ENCODE measurements around the gene ZNF516. TPM values are rescaled to one million over a fixed set of nuclear protein-coding genes. Genes with fewer than 3 reads are reported as not detected.

The ZNF516 gene
- total RNA-seq, 1 donor: 27.7 TPM

GRCh38 chr18:76425146-76426131, 69.6 kb downstream of the ZNF516 start:
- Histone ChIP-seq H3K4me1 (ENCODE audit: insufficient read depth, low read length) (peaks cover 3% of the 10 kb centered on the region), H3K9me3 (ENCODE audit: low read depth, low read length) (no peaks in the 10 kb centered on the region), H3K4me3 (ENCODE audit: low read length) (no peak overlapping the region), H3K27me3 (ENCODE audit: insufficient read depth, low read length) (no peaks in the 10 kb centered on the region)

- Histone ChIP-seq H3K4me3 (ENCODE audit: low read length) (no peak overlapping the region), H3K27me3 (ENCODE audit: insufficient read depth, low read length) (no peaks in the 10 kb centered on the region), H3K9me3 (ENCODE audit: low read depth, low read length) (no peaks in the 10 kb centered on the region), H3K4me1 (ENCODE audit: insufficient read depth, low read length) (peaks cover 3% of the 10 kb centered on the region)
These were observed 72.2 kb downstream of the ZNF516 start for GRCh38 chr18:76422838-76423237.

- no peak overlapping the region for H3K4me3 ChIP-seq (ENCODE audit: low read length)
These were observed 72.9 kb downstream of the ZNF516 start for GRCh38 chr18:76422121-76422520.

GRCh38 chr18:76421685-76422078, 73.4 kb downstream of the ZNF516 start:
- H3K9me3 ChIP-seq (ENCODE audit: low read depth, low read length): no peaks in the 10 kb centered on the region
- no peaks in the 10 kb centered on the region for H3K27me3 ChIP-seq (ENCODE audit: insufficient read depth, low read length)
- H3K4me3 ChIP-seq (ENCODE audit: low read length): no peak overlapping the region
- peaks cover 6% of the 10 kb centered on the region for H3K4me1 ChIP-seq (ENCODE audit: insufficient read depth, low read length)

More at GRCh38 chr18:76422121-76422520, 72.9 kb downstream of the ZNF516 start:
- no peaks in the 10 kb centered on the region for H3K27me3 ChIP-seq (ENCODE audit: insufficient read depth, low read length)
- peaks cover 5% of the 10 kb centered on the region for H3K4me1 ChIP-seq (ENCODE audit: insufficient read depth, low read length)
- no peaks in the 10 kb centered on the region for H3K9me3 ChIP-seq (ENCODE audit: low read depth, low read length)

- Histone ChIP-seq H3K4me3 (ENCODE audit: low read length) (no peak overlapping the region), H3K4me1 (ENCODE audit: insufficient read depth, low read length) (peaks cover 5% of the 10 kb centered on the region), H3K9me3 (ENCODE audit: low read depth, low read length) (no peaks in the 10 kb centered on the region), H3K27me3 (ENCODE audit: insufficient read depth, low read length) (no peaks in the 10 kb centered on the region)
These were observed 74.0 kb downstream of the ZNF516 start for GRCh38 chr18:76420898-76421684.

GRCh38 chr18:76419811-76420210, 75.2 kb downstream of the ZNF516 start:
- H3K9me3 ChIP-seq (ENCODE audit: low read depth, low read length): no peaks in the 10 kb centered on the region
- H3K4me3 ChIP-seq (ENCODE audit: low read length): no peak overlapping the region
- peaks cover 11% of the 10 kb centered on the region for H3K4me1 ChIP-seq (ENCODE audit: insufficient read depth, low read length)
- no peaks in the 10 kb centered on the region for H3K27me3 ChIP-seq (ENCODE audit: insufficient read depth, low read length)

- no peaks in the 10 kb centered on the region for H3K27me3 ChIP-seq (ENCODE audit: insufficient read depth, low read length)
- H3K9me3 ChIP-seq (ENCODE audit: low read depth, low read length): no peaks in the 10 kb centered on the region
- no peak overlapping the region for H3K4me3 ChIP-seq (ENCODE audit: low read length)
- H3K4me1 ChIP-seq (ENCODE audit: insufficient read depth, low read length): peaks cover 27% of the 10 kb centered on the region
These were observed 78.1 kb downstream of the ZNF516 start for GRCh38 chr18:76416911-76417310.

GRCh38 chr18:76414936-76415621, 80.0 kb downstream of the ZNF516 start:
- H3K9me3 ChIP-seq (ENCODE audit: low read depth, low read length): no peaks in the 10 kb centered on the region
- H3K4me1 ChIP-seq (ENCODE audit: insufficient read depth, low read length): peaks cover 45% of the 10 kb centered on the region
- H3K4me3 ChIP-seq (ENCODE audit: low read length): no peak overlapping the region
- H3K27me3 ChIP-seq (ENCODE audit: insufficient read depth, low read length): no peaks in the 10 kb centered on the region

GRCh38 chr18:76412818-76413565, 82.0 kb downstream of the ZNF516 start:
- no peak overlapping the region for H3K4me3 ChIP-seq (ENCODE audit: low read length)
- H3K9me3 ChIP-seq (ENCODE audit: low read depth, low read length): no peaks in the 10 kb centered on the region
- H3K27me3 ChIP-seq (ENCODE audit: insufficient read depth, low read length): no peaks in the 10 kb centered on the region
- peaks cover 53% of the 10 kb centered on the region for H3K4me1 ChIP-seq (ENCODE audit: insufficient read depth, low read length)

- peaks cover 53% of the 10 kb centered on the region for H3K4me1 ChIP-seq (ENCODE audit: insufficient read depth, low read length)
- no peaks in the 10 kb centered on the region for H3K9me3 ChIP-seq (ENCODE audit: low read depth, low read length)
- H3K4me3 ChIP-seq (ENCODE audit: low read length): no peak overlapping the region
- no peaks in the 10 kb centered on the region for H3K27me3 ChIP-seq (ENCODE audit: insufficient read depth, low read length)
These were observed 82.8 kb downstream of the ZNF516 start for GRCh38 chr18:76412010-76412817.

- H3K4me3 ChIP-seq (ENCODE audit: low read length): no peak overlapping the region
- H3K4me1 ChIP-seq (ENCODE audit: insufficient read depth, low read length): peaks cover 53% of the 10 kb centered on the region
- no peaks in the 10 kb centered on the region for H3K27me3 ChIP-seq (ENCODE audit: insufficient read depth, low read length)
- no peaks in the 10 kb centered on the region for H3K9me3 ChIP-seq (ENCODE audit: low read depth, low read length)
These were observed 84.2 kb downstream of the ZNF516 start for GRCh38 chr18:76410660-76411417.

- no peak overlapping the region for H3K4me3 ChIP-seq (ENCODE audit: low read length)
- H3K4me1 ChIP-seq (ENCODE audit: insufficient read depth, low read length): peaks cover 47% of the 10 kb centered on the region
- no peaks in the 10 kb centered on the region for H3K9me3 ChIP-seq (ENCODE audit: low read depth, low read length)
- H3K27me3 ChIP-seq (ENCODE audit: insufficient read depth, low read length): no peaks in the 10 kb centered on the region
These were observed 85.0 kb downstream of the ZNF516 start for GRCh38 chr18:76410033-76410432.

GRCh38 chr18:76408480-76409067, 86.5 kb downstream of the ZNF516 start:
- Histone ChIP-seq H3K4me3 (ENCODE audit: low read length) (no peak overlapping the region), H3K4me1 (ENCODE audit: insufficient read depth, low read length) (peaks cover 51% of the 10 kb centered on the region), H3K9me3 (ENCODE audit: low read depth, low read length) (no peaks in the 10 kb centered on the region), H3K27me3 (ENCODE audit: insufficient read depth, low read length) (no peaks in the 10 kb centered on the region)

All from mononuclear cell (primary cell).